Left hindlimb (tissue), 1 donor: ENCODE data around the gene GEMIN7.
"Not testable (repeated sequence)": the region's sequence is repeated elsewhere in the genome, so short reads cannot be mapped to it uniquely, and the experiment has no call there.

ENCODE experiments used
- DNase-seq: peaks from one replicate; pipeline ENCODE4 v3.0.0-alpha.2; 2018

The GEMIN7 gene

GRCh38 chr19:45091031-45091923 is 12.2 kb downstream of the GEMIN7 start:
- peak; percentile 99 for DNase-seq

- DNase-seq, result peak; percentile 93
Observed at GRCh38 chr19:45092747-45093678, 14.0 kb downstream of the GEMIN7 start, which contains the start of gene PPP1R37. Gene PPP1R37, plus strand, starts transcription at chr19:45093179. Its CDS starts 147 bp downstream, at chr19:45093326.

GRCh38 chr19:45094137-45094536 is 15.1 kb downstream of the GEMIN7 start:
- DNase-seq, result no peak

- DNase-seq, result no peak
Observed at GRCh38 chr19:45094707-45095106, 15.6 kb downstream of the GEMIN7 start.

GRCh38 chr19:45095496-45096413 is 16.7 kb downstream of the GEMIN7 start:
- DNase-seq, result no peak

GRCh38 chr19:45096700-45097099 is 17.6 kb downstream of the GEMIN7 start:
- no peak for DNase-seq

- no peak for DNase-seq
Observed at GRCh38 chr19:45097450-45097775, 18.4 kb downstream of the GEMIN7 start.

- DNase-seq, result no peak
Observed at GRCh38 chr19:45097776-45098520, 18.9 kb downstream of the GEMIN7 start.

- no peak for DNase-seq
Observed at GRCh38 chr19:45098521-45099466, 19.7 kb downstream of the GEMIN7 start.

GRCh38 chr19:45099467-45100191 is 20.6 kb downstream of the GEMIN7 start:
- DNase-seq, result no peak

- DNase-seq, result no peak
Observed at GRCh38 chr19:45100201-45100600, 21.1 kb downstream of the GEMIN7 start.

- DNase-seq, result no peak
Observed at GRCh38 chr19:45100846-45101252, 21.8 kb downstream of the GEMIN7 start.

GRCh38 chr19:45101806-45102205 is 22.7 kb downstream of the GEMIN7 start:
- no peak for DNase-seq

- no peak for DNase-seq
Observed at GRCh38 chr19:45102481-45102880, 23.4 kb downstream of the GEMIN7 start.

GRCh38 chr19:45103156-45103507 is 24.1 kb downstream of the GEMIN7 start:
- no peak for DNase-seq

GRCh38 chr19:45103508-45104319 is 24.7 kb downstream of the GEMIN7 start:
- DNase-seq, result no peak

- DNase-seq, result no peak
Observed at GRCh38 chr19:45104658-45105349, 25.7 kb downstream of the GEMIN7 start.

- not testable (repeated sequence) for DNase-seq
Observed at GRCh38 chr19:45106363-45106762, 27.3 kb downstream of the GEMIN7 start.
